Activated effector memory CD4-positive, alpha-beta T cell treated with Interleukin-2 at 50 U/mL for 16 hours (primary cell): ENCODE results near the gene KCNMA1.
"Not testable (repeated sequence)": the region's sequence is repeated elsewhere in the genome, so short reads cannot be mapped to it uniquely, and the experiment has no call there.

Experiments used
- DNase-seq: peaks from one replicate; pipeline ENCODE4 v3.0.0-alpha.2; 2020

The KCNMA1 gene

DNA sequence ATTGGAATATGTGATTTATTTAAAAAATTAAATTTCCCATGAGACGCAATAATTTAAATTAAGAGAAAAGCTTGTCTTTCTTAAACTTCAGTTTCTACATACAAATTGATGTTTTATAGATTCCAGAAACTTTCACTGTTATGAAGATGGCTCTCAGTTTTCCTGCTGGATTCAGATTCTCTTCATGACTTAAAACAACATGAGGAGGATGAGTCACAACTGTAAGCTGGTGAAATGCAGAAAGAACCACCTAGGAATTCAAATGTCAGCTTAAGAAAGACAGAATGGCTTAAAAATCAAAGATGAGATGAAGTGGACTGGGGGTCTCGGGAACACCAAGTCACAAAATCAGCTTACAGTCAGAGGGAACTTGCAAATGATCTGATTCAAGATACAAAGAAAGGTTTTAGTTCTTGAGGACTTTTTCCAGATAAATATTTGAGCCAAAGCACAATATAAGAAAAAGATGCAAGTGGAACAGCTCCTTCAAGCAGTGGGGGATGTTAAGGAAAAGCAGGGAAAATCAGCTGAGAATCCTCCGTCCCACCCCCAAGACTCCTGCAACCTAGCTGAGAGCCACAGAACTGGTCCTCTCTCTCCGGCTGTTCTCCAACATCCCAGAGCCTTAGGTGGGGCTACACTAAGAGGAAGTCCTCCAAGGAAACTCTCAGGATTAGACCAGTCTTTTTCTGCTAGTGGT is 279.8 kb downstream of the KCNMA1 start:
- DNase-seq = no peak

DNA sequence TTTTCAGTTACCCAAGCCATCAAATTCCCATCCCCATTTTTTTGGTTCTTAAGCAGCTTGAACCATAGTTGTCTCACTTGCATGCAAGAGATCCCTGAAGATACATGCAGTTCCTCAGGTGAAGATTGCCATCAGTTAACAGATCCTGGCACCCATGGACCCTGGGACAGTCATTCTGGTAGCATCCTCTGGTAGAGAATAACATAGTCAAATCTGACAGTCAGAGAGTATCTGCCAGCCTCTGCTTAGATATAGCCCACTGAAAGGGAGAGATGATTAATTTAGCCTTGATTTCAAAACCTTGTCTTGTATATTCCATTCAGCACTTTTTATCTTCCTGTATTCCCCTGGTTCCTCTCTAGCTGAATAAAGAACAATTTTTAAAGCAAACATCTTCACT is 280.4 kb downstream of the KCNMA1 start:
- DNase-seq = no peak

DNA sequence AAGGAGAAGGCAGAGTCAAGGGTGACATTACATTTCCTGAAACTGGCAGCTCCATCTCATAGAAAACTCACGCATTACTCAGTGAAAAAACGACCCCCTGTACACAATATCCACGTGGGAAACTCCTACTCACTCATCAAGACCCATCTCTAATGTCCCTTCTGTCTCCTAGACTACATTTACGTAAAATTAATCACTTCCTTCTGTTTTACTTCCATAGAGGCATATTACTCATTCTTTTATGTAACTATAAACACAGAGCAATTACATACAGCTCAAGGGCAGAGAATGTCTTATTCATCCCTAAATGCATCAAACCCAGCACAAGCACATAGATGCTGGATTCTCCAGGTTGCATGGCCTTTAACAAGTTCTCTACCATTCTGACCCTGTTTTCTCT is 281.8 kb downstream of the KCNMA1 start:
- no peak for DNase-seq

DNA sequence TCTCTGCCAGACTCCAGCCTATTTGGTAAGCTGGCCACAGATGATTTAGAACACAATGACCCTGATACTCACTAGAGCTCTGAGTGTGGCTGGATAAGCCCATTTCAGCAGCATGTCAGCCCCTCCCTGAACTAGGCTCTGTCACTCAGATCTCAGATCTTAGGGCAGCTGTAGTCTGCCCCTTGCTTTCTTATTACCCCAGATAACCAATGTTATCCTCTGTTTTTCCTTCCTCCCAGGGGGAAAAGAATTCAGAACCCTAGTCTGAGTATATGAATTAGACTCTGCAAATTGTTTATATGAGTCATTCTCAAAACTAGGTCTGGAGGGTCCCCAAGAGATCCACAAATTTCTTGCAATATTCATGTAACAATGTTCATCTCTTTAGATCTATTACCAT is 286.2 kb downstream of the KCNMA1 start:
- DNase-seq = no peak

DNA sequence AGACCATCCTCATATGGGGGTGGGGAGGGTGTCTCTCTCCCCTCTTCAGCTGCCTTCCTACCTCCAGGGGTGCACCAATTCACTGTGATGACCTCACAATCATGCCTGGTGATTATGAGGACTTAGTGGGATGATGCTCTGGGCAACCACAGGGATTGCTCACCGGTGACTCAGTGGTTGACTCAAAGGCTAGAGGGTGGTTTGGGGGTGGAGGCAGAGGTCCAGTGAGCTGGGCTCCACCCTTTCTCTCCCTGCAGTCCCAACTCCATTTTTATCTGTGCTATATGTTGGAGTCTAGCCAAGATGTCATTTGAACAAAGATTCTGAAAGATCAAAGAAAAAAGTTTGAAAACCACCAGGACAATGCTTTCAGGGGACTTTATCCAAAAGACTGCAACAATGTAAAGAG is 286.9 kb downstream of the KCNMA1 start:
- DNase-seq = no peak

DNA sequence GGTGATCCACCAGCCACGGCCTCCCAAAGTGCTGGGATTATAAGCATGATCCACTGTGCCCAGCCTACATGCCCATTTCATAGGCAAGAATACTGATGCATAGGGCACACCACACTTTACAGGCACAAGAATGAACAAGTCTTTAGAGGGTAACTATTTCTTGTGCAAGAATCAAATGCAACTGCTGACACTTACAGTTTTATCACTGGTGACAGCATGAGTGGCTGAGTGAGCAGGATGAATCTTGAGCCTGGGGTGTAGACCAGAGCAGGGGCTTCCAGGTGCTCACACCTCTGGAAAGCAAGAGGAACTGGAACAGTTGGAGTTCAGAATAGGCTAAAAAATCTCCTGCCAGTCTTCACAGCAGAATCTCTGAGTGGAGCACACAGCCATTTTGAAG is 287.5 kb downstream of the KCNMA1 start:
- DNase-seq = no peak

DNA sequence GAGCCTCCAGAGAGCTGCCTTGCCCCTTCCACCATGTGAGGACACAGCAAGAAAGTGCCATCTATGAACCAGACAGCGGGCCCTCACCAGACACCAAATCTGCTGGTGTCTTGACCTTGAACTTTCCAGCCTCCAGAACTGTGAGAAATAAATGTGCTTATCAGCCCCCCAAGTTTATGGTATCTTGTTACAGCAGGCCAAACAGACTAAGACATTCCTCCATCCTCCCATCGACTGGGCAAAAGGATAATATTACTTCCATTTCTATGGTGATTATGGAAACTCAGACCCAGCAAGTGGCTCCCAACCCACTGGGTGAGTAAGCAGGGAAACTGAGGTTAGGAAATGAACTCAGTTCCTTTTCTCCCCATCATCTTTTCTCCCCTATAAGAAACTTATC is 288.4 kb downstream of the KCNMA1 start:
- DNase-seq = no peak

DNA sequence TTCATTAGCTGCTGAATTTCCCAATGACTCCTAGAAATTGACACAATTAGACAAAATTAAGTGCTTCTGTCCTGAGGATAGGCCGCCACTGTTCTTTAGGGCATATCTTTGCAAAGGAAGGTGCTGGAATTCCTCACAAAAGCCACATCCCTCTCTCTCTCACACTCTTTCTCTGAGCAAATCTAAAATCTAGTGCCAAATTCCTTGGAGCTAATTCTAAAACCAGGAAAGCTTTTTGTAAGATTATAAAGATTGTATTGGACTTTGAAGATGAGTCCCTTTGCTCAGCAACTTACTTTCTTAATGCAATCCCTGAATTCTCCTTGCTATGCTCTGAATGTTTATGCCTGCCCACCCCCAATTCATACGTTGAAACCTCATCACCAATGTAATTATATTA is 288.9 kb downstream of the KCNMA1 start:
- DNase-seq = no peak

DNA sequence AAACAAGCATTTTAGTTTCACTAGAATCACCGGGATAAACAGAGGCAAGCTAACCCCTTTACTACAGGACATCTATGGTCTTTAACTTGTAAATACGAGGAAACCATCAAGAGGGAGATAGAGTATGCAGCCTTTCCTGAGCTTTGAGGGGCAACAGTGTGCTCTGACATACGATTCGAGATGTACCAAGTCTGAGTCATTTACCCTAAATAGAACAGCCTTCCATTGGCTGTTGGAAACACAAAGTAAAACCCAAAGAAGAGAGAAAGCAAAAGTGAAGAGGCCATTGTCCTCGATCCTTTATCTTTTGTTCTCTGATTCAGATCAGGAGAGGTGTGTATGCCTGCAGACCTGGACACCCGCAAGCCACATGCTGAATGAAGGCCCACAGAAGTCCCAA is 289.5 kb downstream of the KCNMA1 start:
- DNase-seq = no peak

DNA sequence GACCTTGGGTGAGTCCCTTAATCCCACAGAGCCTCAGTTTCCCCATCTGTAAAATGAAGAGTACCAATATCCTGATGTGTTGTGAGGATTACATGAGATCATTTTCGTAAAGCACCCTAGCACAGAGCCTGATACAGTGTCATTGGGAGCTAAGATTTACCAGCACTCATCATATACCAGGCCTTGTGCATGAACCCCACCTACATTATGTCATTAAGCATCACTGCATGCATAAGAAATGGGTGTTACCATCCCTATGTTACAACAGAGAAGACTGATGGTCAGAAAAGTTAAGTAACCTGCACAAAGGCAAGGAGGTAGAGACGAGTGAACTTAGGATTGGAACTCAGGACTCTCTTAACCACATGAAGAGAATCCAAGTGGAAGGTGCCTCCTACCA is 290.6 kb downstream of the KCNMA1 start:
- DNase-seq = no peak

DNA sequence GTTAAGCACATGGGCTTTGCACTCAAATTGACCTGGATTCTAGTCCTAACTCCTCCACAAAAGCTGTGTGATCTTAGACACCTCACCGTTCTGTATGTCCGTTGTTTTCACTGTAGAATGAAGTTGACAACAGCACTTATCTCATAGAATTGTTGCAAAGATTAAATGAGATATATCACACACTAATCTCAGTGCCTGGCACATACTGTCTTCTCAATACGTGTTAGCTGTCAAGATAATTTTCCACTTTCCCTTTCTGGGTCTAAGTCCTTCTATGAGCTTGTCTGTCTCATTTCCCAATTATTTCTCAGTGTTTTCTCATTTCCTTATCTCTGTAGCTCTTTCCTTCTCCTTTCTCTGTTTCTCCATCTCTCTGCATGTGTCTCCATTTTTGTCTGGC is 296.6 kb downstream of the KCNMA1 start:
- DNase-seq = no peak

DNA sequence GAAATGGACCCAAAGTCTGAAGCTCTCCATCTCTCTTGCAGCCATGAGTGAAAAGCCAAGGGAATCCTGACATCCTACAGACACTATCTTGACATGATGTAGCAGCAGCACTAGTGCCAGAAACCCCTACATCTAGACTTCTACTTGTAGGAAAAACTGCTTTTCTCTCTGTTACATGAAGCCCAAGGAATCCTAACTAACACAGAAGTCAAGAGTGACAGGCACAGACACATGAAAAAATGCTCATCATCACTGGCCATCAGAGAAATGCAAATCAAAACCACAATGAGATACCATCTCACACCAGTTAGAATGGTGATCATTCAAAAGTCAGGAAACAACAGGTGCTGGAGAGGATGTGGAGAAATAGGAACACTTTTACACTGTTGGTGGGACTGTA is 297.7 kb downstream of the KCNMA1 start:
- DNase-seq = not testable (repeated sequence)

DNA sequence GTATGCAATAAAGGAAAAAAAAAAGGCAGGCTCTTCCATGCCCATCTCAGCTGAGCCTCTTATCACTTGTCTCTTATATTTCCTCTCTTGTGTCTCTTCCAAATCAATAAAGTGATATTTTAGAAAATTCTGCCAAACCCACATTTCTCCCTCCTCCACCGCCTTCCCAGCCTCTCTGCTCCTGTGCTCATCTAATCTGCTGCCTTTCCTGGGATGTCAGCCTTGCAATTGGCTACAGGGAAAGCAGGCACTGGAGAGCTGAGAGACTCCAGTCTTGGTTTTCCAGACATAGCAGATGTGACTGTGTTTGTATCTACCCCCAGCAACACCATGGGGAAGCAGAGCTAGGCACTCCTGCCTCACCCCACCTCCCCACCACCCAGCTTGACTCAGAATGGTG is 298.4 kb downstream of the KCNMA1 start:
- no peak for DNase-seq

DNA sequence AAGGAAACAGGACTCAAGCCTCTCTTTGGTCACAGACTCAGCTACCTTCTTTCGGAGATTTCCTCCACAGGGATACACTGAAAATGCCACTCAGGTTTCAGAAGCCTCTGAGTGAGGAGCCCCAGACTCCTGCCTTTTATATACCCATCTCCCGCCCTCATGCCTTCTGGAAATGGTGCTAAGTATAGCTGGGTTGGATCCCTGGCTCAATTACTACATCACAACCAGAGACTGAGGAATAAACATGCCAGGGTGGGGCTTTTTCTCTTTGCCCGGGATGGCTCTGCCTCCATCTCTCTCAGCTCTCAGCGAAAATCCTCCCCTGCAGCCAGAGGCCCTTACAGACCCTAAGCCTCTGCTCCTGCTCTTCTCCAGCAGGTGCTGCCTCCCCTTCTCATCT is 299.5 kb downstream of the KCNMA1 start:
- no peak for DNase-seq

DNA sequence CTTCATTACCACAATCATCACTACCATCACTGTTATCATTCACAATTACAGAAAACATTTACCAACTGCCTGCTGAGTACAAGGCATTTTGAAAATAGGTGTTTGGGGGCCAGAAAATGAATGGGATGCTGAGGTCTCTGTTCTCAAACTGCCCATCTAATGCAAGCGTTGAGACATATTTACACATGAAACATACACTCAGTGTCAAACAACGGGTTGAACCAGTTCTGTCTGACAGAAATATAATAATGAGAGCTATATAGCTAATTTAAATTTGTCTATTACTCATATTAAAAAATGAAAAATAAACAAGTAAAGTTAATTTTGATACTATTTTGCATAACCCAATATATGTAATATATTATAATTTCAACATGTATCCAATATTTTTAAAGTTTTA is 303.1 kb downstream of the KCNMA1 start:
- DNase-seq = no peak

DNA sequence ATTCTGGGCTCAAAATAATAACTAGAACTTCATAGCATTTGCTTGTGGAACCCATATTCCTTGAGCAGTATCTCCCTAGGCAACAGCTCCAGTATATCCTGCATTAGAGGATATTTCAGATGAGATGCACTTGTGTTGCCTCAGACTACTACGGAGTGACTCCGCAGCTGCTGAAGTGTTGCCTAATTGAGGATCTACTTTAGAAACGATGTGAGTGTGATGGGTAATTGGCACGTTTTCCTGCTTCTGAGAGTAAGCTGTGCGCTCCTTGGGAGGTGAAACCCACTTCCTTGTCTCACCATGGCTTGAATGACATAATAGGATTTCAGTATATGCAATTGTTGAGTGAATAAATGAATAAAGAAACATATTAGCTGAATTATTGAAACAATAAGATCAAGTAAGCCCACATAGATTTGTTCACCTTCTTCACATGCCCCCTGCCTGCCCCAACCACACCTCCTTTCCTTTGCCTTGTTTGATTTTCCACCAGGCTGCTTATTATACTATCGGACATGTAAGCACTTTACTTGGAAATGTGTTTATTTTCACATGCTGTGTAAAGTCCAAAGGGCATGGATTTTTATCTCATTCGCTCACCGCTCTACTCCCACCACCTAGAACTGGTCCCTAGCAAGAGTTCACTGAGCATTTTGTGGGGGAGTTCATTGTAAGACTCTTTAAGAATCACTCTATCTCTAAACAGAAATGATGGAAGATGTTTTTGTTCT is 303.8 kb downstream of the KCNMA1 start:
- no peak for DNase-seq

DNA sequence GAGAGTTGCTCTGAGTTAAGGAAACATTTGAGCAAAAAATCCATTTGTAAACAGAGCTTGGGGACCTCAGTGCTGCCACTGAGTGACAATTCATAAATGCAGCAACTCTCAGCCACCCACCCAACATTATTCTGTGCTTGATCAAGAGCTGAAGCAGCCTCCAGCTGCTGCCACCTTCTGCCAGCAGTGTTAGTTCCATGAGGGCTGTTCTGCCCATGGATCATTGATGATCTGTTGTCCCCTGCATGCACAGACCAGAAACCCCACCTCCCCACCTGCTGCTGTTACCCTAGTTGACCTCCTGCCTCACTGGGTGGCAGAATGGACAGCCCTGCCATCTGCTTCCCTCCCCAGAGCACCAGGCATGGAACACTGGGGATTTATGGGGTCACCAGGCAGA is 305.4 kb downstream of the KCNMA1 start:
- no peak for DNase-seq

DNA sequence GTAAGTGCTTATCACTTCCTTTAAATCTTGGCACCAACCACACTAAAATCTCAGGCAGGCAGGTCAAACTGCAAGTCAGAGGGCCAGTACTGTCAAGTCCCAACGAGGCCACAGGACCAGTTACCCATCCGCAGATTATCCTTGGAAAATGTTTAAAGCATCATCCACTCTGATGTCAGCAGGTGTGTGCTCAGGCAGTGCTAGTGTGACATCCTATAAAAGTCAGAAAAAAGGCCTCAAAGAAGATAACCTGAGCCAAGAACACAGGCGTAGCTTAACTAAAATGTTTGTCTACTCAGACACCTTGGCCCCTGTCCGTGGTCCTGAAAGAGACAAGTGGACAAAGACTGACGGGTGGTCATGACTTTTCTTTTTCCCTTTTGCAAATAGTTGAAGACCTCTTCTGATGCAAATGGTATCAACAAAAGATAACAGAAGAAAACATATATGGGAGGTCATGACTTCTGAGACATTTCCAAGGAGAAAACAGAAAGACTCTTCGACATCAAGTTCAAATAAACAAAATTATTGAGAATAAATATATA is 309.3 kb downstream of the KCNMA1 start:
- DNase-seq = no peak

DNA sequence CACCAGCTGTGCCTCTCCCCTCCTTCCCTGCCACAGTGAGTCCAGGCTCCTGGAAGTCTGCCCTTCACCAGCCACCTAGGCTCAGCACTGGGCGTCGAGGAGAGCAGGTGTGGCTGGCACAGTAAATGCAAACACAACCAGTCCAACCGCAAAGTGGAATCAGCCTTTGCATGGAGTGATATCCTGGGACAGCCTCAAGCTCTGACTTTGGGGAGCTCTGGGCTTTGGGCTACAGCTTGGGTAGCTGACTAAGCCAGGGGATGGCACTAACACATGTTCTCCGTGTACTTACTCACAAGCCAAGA is 312.4 kb downstream of the KCNMA1 start:
- DNase-seq = no peak

DNA sequence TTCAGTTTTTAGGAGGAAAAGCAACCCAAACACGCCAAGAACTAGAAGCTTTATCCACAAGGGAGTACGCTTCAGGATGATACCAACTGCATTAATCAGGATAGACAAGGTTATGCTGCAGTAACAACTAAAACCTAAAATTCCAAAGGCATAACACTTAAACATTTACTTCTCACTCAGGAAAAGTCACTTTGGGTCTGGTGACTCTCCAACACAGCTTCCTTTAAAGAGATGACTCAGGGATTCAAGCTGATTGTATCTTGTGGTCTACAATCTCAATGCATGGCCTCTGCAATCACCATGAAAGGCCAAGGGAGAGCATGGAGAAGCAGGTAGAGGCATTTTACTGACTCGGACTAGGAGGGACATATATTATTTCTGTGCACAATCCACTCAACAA is 315.8 kb downstream of the KCNMA1 start:
- DNase-seq = no peak

DNA sequence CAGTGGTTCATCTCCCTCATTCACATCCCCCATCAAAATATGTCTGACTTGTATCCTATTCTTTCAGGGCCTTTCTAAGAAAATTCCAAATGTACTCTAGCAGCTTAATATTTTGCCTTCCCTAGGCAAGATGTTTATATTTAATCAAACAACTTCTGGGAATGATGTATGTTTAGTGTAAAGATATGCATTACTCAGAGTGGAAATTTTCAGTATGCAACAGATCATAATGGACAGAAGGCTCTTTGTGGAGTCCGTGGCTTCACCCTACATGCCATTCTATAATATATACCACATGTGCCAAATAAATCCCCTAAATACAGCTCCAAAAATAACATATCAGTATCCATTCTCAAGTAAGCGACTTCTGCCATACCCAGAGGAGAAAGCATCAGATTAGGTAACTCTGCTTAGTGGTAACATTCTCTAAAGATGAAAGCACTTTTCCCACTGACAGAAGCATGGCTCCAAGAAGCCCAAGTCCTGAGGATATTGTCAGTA is 316.6 kb downstream of the KCNMA1 start:
- no peak for DNase-seq

DNA sequence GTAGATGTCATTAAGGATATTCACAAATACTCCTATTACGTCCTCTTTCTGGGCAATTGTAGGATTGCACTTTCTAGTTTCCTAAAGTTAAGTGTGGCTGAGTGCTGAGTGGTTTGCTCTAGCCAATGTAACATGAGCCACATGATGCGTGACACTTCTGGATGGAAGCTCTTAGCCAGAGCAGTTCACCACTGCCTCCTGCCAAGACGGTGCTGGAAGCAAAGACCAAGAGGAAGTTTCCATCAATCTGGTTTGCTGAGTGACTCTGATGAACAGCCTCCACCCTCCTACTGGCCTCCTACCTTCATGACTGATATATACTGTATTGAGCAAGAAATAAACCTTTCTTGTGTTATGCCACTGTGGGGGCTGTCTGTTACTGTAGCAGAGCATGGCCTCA is 318.1 kb downstream of the KCNMA1 start:
- DNase-seq = no peak

DNA sequence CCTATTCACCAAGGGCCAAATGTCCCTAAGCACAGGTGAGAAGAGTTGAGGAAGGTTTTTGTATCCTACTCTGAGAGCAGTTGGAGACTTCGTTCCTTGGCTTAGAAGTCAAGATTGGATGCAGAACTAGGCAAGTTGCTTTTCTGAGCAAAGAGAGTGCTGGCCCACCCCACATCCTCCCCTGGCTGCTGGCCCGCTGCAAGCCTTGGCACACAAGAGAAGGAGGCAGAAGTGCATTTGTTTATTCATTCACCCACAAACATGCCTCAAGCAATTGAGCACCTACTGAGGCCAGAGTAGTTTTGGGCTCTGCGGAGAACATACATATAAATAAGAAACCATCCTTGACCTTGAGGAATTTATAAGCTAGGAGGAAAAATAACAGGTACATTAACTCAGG is 318.9 kb downstream of the KCNMA1 start:
- DNase-seq = no peak

DNA sequence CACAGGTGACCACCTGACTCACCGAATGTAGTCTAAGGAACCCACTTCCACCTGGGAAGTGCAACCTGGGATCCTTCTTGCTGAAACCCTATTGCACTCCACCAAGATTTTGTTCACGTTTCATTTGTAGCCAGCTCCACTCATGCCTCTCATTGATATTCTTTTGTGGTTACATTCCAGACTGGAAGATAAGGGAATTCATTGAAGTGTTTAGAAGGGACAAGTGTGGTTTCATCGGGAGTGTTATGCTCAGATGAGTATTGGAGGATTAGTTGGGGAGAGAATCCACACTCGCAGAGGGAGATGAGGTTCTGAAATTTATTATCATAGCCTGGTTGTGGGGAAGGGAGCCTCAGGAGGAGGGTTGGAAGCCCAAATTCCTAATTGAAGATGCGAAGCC is 320.4 kb downstream of the KCNMA1 start:
- no peak for DNase-seq
